Activated CD4-positive, alpha-beta T cell treated with anti-CD3 and anti-CD28 coated beads, Interleukin-2, amount 50 U/mL, for 4 hours (primary cell): Measurements from ENCODE around the gene ACOT7.
"Not testable (repeated sequence)": the region's sequence is repeated elsewhere in the genome, so short reads cannot be mapped to it uniquely, and the experiment has no call there.

ENCODE experiments used
- DNase-seq, 2 experiments: peaks; one replicate each; pipeline ENCODE4 v3.0.0-alpha.2; 2020

The ACOT7 gene

GRCh38 chr1:6336776-6337622 lies 56.6 kb downstream of the ACOT7 start:
- no peak for DNase-seq

GRCh38 chr1:6334261-6334993 lies 59.1 kb downstream of the ACOT7 start:
- no peak for DNase-seq

- no peak for DNase-seq
Measured at GRCh38 chr1:6332821-6333220, 60.7 kb downstream of the ACOT7 start.

GRCh38 chr1:6331543-6332273 lies 61.9 kb downstream of the ACOT7 start:
- no peak for DNase-seq

GRCh38 chr1:6330410-6330911 lies 63.1 kb downstream of the ACOT7 start:
- DNase-seq: no peak

- no peak for DNase-seq
Measured at GRCh38 chr1:6329851-6330250, 63.7 kb downstream of the ACOT7 start.

- DNase-seq: no peak
Measured at GRCh38 chr1:6329396-6329795, 64.2 kb downstream of the ACOT7 start.

- DNase-seq: no peak
Measured at GRCh38 chr1:6328696-6329095, 64.9 kb downstream of the ACOT7 start.

GRCh38 chr1:6328091-6328490 lies 65.5 kb downstream of the ACOT7 start:
- no peak for DNase-seq

GRCh38 chr1:6325482-6325881 lies 68.1 kb downstream of the ACOT7 start:
- DNase-seq: no peak

GRCh38 chr1:6322161-6322560 lies 71.4 kb downstream of the ACOT7 start:
- DNase-seq: no peak

GRCh38 chr1:6321205-6321604 lies 72.4 kb downstream of the ACOT7 start:
- DNase-seq: no peak

- DNase-seq: no peak
Measured at GRCh38 chr1:6317098-6317760, 76.3 kb downstream of the ACOT7 start.

GRCh38 chr1:6316240-6317097 lies 77.1 kb downstream of the ACOT7 start:
- no peak for DNase-seq

- no peak for DNase-seq
Measured at GRCh38 chr1:6314503-6314902, 79.1 kb downstream of the ACOT7 start.

- DNase-seq: no peak
Measured at GRCh38 chr1:6313393-6314200, 80.0 kb downstream of the ACOT7 start.

- no peak for DNase-seq
Measured at GRCh38 chr1:6310116-6310848, 83.3 kb downstream of the ACOT7 start.

- no peak for DNase-seq
Measured at GRCh38 chr1:6309564-6309963, 84.0 kb downstream of the ACOT7 start.

- DNase-seq: no peak
Measured at GRCh38 chr1:6308449-6308848, 85.1 kb downstream of the ACOT7 start.

- DNase-seq: not testable (repeated sequence)
Measured at GRCh38 chr1:6307682-6308081, 85.9 kb downstream of the ACOT7 start.
